ENCODE measurements around the gene RANBP1.

RANBP1 gene

GRCh38 chr22:20171288-20172140 lies 55.6 kb downstream of the RANBP1 start:
- no peak for DNase-seq (ENCODE audit: low read depth, low spot score)

GRCh38 chr22:20172141-20172613 lies 56.3 kb downstream of the RANBP1 start:
- no peak for DNase-seq (ENCODE audit: low read depth, low spot score)

- no peak for DNase-seq (ENCODE audit: low read depth, low spot score)
These were observed 57.3 kb downstream of the RANBP1 start for GRCh38 chr22:20173246-20173645.

DNA sequence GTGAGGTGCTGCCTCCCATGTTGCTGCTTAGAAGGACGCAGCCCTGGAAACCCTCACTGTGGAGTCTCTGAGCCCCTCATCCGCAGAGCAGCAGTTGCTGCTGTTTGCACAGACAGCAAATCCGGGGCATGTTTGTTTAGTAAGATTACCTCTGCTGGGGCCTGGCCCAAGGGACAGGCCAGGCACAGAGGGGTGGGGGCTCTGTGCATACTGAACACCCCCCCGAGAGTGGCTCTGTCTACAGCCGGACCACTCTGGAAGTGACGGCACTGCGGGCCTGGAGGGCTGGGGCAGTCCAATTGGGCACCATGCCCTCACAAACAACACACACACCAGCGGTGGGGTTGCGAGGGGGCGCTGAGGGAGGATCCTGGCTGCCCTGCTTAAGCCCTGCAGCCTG lies 57.9 kb downstream of the RANBP1 start:
- no peak for DNase-seq (ENCODE audit: low read depth, low spot score)

GRCh38 chr22:20174785-20175596 lies 59.1 kb downstream of the RANBP1 start:
- DNase-seq (ENCODE audit: low read depth, low spot score): peak; percentile 28

DNA sequence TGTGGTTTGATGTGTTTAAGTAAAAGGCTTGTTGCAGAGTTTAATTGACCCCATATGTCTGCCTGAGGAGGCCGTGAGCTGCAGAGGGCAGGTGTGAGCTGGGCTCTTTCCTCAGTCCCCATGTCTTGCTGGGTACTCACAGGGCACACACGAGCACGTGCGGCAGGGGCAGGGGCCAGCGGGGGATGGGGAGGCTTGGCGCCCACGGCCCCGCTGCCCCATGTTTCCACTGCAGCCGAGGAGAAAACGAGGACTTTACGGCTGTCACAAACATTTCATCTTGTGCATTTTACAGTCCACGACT lies 59.6 kb downstream of the RANBP1 start:
- DNase-seq (ENCODE audit: low read depth, low spot score): no peak

DNA sequence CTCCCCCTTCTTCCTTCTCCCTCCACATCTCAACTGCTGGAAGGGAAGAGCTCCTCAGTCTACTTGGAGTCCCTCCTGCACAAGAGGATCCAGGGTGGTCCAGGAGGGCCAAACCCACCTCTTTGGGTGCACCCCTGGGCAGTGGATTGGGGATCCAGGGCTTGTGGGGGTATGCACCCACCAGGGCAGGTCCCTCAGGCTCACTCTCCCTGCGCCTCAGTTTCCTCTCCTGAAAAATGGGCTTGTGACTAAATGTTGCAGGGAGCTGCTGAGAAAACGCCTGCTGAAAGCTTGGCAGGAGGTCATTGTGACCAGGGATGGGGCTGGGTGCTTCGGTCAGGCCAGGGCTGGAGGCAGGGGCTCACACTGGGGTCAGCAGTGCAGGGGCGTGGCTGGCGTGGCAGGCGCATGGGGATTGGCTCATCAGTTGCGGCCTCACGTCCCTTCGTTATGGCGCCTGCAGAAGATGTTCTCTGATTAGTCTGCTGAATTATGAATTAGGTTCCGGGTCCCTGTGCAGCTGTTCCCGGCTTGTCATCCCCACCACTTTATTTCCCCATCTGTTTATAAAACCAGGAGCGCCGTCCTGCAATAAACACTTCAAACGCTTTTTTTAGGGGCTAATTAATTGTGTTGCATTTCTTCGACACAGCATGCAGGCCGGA lies 60.6 kb downstream of the RANBP1 start:
- DNase-seq (ENCODE audit: low read depth, low spot score): no peak

Measured in ELF-1 (cell line).